ENCODE measurements around the gene PDE6G.
"Not testable (repeated sequence)": the region's sequence is repeated elsewhere in the genome, so short reads cannot be mapped to it uniquely, and the experiment has no call there.

PDE6G gene

GRCh38 chr17:81636505-81637288 is 19.6 kb downstream of the PDE6G start, which contains the start of the genes NPLOC4 and TSPAN10:
NPLOC4 (minus strand) TSS chr17:81637112; CDS start chr17:81636930, 182 bp downstream.
TSPAN10 (plus strand) TSS chr17:81637196; CDS start chr17:81642413, 5,217 bp downstream.
- H3K4me3 ChIP-seq (replicated peaks; ENCODE audit: low read depth, low read length) = peak within 1 kb of the TSS; percentile 61
- DNase-seq (ENCODE audit: extremely low read depth, low read depth) = peak; percentile 45
- TF ChIP-seq CTCF (IDR thresholded peaks at IDR 0.05; ENCODE audit: low read depth, low read length, missing control alignments) = no peak

GRCh38 chr17:81635973-81636504 is 20.3 kb downstream of the PDE6G start:
- TF ChIP-seq CTCF (IDR thresholded peaks at IDR 0.05; ENCODE audit: low read depth, low read length, missing control alignments) = no peak
- H3K4me3 ChIP-seq (replicated peaks; ENCODE audit: low read depth, low read length) = peak overlapping the region; percentile 61
- DNase-seq (ENCODE audit: extremely low read depth, low read depth) = no peak

GRCh38 chr17:81635431-81635830 is 20.9 kb downstream of the PDE6G start:
- no peak for DNase-seq (ENCODE audit: extremely low read depth, low read depth)
- no peak for TF ChIP-seq CTCF (IDR thresholded peaks at IDR 0.05; ENCODE audit: low read depth, low read length, missing control alignments)
- peak overlapping the region; percentile 61 for H3K4me3 ChIP-seq (replicated peaks; ENCODE audit: low read depth, low read length)

DNA sequence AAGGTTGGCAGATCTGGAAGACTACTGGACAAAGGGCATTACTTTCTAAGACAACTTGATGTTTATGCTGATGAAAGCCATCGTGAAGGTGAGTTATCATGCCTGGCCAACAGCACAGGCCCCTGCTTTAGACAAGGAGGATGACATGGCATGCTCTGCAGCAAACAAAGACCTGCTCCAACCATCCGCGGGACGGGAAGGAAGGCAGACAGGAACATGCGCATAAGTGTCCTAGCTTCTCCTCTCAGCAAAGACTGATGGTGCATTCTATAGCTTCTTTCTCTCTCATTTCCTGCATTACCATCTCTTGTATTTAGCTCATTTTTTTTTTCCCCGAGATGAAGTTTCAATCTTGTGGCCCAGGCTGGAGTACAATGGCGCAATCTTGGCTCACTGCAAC is 24.9 kb downstream of the PDE6G start:
- TF ChIP-seq CTCF (IDR thresholded peaks at IDR 0.05; ENCODE audit: low read depth, low read length, missing control alignments) = no peak
- no peak for DNase-seq (ENCODE audit: extremely low read depth, low read depth)
- H3K4me3 ChIP-seq (replicated peaks; ENCODE audit: low read depth, low read length) = no peak overlapping the region

- no peak for TF ChIP-seq CTCF (IDR thresholded peaks at IDR 0.05; ENCODE audit: low read depth, low read length, missing control alignments)
- DNase-seq (ENCODE audit: extremely low read depth, low read depth) = no peak
- no peak overlapping the region for H3K4me3 ChIP-seq (replicated peaks; ENCODE audit: low read depth, low read length)
These were observed 26.1 kb downstream of the PDE6G start for GRCh38 chr17:81630274-81630673.

DNA sequence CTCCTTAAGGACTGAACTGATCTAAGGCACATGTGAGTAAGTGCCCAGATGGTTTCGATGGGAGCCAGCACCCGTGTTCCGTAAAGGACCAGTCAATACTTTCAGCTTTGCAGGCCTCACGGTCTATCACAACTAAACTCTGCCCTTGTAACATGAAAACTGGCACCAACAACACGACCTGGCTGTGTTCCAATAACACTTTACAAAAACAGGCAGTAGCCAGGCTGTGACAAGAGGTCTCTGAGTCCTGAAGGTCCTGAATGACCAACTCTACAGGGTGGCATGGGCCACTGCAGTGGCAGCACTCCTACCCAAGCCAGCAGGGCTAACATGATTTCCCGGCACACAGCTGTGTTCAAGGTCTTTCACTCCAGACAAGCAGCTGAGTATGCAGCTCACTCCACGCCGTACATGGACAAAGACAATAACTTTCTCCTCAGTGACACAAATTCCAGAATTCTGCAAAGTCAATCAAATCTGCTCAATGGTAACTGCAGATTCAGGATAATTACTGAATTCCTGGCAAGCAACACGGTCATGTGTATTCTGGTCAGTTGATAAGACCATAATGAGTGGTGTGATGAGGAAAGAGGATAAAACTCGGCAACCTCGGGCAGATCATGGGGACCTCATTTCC is 34.7 kb downstream of the PDE6G start:
- H3K4me3 ChIP-seq (replicated peaks; ENCODE audit: low read depth, low read length) = no peak overlapping the region
- DNase-seq (ENCODE audit: extremely low read depth, low read depth) = no peak
- no peak for TF ChIP-seq CTCF (IDR thresholded peaks at IDR 0.05; ENCODE audit: low read depth, low read length, missing control alignments)

DNA sequence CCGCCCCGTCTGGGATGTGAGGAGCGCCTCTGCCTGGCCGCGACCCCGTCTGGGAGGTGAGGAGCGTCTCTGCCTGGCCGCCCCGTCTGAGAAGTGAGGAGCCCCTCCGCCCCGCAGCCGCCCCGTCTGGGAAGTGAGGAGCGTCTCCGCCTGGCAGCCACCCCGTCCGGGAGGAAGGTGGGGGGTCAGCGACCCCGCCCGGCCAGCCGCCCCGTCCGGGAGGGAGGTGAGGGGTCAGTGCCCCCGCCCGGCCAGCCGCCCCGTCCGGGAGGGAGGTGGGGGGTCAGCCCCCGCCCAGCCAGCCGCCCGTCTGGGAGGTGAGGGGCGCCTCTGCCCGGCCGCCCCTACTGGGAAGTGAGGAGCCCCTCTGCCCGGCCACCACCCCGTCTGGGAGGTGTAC is 38.0 kb downstream of the PDE6G start:
- DNase-seq (ENCODE audit: extremely low read depth, low read depth); H3K4me3 ChIP-seq (replicated peaks; ENCODE audit: low read depth, low read length): not testable (repeated sequence)

Measured in HFF-Myc (cell line).